Left hindlimb (tissue), 1 donor: ENCODE data around the gene ZNF205.
"Not testable (repeated sequence)": the region's sequence is repeated elsewhere in the genome, so short reads cannot be mapped to it uniquely, and the experiment has no call there.

ENCODE experiments used
- DNase-seq: peaks from one replicate; pipeline ENCODE4 v3.0.0-alpha.2; 2018

ZNF205 gene

DNA sequence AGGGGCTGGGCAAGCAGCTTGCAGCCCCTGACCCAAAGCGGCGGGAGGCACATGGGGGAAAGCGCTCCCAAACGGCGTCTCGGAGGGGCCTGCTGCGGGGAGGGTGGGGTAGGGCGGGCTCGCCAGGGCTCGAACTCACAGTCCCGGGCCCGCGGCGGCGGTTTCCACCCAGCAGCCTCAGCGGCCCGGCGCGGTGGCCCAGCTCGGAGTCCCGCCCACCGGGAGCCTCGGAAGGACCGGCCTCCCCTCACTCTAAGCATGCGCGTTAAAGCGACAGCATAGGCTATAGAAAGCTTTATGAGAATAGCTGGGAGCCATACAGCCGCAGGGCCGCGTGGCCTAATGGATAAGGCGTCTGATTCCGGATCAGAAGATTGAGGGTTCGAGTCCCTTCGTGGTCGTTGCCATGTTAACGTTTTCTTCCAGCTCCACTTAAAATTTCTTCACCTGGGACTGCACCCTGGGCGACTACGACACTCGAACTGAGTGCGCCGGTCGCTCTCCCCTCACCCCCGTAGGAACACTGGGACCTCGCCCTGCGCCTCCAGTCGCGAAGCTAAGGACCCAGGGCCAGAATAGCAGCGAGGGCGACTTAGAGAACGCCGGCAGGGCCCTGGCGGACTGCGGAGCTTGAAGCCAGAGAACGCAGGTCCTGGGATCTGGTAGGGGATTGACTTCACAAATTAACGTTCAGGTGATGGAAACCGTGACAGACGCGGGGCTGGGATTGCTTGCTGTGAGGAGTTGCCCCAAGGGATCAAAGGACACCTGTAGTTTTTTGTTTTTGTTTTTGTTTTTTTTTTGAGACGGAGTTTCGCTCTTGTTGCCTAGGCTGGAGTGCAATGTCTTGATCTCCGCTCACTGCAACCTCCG is 38.2 kb downstream of the ZNF205 start:
- DNase-seq, result peak; percentile 97

DNA sequence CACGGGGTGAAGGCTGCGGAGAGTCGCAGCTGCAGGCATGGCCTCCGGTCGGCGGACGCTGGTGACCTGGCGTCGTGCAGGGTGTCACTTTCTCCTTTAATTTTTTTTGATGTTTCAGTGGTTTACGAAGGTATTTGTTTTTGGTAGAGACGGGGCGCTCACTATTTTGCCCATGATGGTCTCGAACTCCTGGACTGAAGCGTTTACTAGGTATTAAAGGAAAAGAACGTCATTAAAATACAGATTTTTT is 39.6 kb downstream of the ZNF205 start:
- no peak for DNase-seq

DNA sequence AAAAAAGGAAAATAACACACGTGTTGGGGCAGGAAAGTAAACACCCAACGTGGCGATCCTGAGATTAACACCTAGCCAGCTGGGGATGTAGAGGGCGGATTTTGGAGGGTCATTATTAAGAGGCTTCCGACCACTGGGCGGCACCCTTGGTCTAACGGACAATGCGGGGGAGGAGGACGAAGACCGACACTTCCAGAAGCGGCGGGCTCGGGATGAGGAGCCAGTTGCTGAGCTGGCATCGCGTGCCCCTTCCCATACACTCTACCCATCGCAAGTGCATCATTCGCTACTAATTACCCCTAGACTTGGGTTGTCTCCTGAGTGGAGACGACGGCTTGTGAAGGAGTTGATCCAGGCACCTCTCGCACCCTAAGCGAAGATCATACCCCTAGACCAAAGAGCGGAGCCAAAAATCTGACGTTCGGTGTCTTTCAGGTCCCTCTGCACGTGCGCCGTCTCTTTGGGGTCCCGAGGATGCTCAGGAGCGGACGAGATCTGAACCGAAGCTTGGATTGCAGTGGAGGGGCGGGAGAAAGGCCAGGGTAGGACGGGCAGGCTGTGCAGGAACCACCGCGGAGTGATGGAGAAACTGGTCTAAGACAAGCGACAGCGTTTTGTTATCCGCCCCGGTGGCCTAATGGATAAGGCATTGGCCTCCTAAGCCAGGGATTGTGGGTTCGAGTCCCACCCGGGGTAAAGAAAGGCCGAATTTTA is 40.0 kb downstream of the ZNF205 start:
- peak; percentile 93 for DNase-seq

DNA sequence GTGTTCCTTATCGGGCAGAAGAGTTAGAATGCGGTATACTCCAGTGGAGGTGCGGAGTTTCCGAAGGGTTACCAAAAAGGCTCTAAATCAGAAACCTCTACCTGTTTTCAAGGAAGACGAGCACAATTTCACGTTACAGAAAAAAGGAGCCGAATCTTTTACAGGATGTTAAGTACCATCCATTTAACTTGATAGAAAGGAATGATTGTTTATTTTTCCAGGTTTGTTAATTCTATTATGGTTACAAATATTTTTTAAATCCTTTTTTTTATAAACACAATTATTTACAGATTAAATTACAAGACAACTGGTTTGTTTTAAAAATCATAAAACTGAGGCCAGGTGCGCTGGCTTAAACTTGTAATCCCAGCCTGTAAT is 40.6 kb downstream of the ZNF205 start:
- no peak for DNase-seq

DNA sequence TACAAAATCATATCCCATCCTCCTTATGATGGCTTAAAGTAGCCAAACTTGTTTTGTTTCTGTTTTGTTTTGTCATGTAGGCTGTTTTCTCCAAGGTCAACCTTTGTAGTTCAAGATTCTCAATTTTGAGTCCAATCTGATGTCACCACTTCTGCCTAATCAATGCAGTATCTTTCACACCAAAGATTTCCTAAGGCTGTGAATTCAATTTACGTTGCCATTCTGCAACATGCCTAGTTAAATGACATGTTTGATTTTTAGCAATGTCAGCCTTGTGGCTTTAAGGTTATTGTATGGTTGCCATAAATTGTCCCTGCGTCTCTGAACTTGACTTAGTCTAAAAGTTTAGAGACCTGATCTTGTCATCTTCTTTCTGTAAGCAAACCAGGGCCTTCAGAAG is 42.8 kb downstream of the ZNF205 start:
- no peak for DNase-seq

DNA sequence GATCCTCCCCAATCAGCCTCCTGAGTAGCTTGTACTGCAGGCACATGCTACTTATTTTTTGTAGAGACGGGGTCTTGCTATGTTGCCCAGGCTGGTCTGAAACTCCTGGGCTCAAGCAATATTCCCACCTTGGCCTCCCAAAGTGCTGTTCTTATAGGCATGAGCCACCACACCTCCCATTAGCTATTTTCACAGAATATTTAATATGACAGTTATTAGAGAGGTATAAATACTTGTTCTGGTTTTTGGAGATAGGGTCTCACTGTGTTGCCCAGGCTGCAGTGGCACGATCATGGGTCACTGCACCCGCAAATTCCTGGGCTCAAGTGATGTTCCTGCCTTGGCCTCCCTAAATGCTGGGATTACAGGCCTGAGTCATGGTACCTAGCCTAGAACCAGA is 43.6 kb downstream of the ZNF205 start:
- no peak for DNase-seq

DNA sequence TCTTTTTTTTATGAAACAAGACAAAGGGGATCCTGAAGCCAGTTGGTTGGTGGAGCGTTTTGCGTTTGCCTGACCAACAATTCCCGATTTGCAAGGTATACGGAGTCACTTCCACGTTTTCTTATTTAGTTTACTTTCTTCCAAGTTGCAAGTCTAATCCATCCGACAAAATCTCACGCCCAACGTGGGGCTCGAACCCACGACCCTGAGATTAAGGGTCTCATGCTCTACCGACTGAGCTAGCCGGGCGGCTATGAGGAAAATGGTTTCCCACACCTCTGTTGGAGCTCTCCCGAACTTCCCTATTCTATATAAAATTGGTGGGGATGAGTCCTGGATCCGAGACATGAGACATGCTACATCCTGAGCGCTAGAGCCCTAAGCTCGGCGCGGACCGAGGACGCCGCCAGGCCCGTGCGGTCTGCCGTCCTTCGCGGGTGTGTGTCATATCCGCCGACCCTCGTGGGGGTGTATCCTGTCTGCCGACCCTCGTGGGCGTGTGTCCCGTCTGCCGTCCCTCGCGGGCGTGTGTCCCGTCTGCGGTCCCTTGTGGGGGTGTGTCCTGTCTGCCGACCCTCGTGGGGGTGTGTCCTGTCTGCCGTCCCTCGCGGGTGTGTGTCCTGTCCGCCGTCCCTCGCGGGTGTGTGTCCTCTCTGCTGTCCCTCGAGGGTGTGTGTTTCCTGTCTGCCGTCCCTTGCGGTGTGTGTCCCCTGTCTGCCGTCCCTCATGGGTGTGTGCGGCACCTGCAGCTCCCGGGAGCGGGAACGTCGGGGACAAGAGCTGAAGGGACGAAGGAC is 45.0 kb downstream of the ZNF205 start:
- DNase-seq, result peak; percentile 89

DNA sequence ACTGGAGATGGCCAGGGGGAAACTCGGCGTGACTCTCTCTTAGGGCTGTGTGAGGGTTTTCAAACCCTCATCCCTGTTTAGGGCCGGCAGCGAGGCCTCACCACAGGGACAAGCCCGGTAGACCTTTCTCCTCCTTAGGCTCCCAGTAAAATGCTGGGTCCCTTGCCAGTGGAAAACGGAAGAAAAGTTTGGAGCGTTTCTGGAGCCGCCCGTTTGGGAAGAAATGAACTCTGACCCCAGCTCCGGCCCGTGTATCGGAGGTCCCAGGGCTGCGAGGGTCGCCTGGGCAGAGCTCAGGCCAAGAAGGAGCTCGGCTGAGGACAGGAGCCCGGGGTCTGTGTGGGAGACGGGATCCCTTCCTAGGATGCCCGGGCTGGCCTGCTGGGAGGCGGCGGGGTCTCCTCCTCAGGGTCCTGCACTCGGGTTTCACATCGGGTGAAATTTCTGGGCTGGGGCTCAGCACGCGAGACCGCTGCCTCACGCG is 45.7 kb downstream of the ZNF205 start:
- DNase-seq, result no peak

DNA sequence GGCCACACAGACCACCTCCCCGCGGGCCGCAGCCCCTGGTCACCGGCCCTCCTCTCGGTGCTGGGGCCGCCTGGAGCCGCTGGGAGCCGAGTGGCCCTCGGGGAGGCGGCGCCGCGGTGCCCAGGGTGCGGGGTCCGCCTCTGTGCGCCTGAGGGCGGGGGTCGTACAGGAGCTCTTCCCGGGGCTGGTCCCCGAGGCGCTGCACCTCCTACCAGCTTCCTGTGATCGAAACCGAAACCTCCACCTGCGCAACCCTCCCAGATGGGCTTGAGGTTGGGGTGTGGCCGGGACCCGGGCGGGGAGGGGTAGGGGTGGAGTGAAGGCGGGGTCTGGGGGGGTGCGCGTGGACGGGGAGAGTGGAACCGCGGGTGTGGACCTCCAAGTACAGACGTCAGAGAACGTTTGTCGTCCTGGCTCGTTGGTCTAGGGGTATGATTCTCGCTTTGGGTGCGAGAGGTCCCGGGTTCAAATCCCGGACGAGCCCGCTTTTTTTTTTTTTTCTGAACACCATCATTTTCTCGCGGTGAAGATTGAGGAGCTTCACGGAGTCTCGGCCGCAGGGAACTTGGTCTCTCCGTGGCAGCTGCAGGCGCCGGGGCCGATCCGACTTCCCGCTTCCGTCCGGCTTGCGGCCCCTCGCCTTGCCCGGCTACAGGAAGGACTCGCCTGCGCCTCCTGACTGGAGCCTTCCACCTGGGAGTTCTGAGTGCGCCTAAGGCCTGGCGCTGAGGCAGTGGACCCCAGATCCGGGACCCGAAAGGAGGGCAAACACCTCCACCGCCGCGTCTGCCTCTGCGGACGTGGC is 46.3 kb downstream of the ZNF205 start:
- peak; percentile 84 for DNase-seq

DNA sequence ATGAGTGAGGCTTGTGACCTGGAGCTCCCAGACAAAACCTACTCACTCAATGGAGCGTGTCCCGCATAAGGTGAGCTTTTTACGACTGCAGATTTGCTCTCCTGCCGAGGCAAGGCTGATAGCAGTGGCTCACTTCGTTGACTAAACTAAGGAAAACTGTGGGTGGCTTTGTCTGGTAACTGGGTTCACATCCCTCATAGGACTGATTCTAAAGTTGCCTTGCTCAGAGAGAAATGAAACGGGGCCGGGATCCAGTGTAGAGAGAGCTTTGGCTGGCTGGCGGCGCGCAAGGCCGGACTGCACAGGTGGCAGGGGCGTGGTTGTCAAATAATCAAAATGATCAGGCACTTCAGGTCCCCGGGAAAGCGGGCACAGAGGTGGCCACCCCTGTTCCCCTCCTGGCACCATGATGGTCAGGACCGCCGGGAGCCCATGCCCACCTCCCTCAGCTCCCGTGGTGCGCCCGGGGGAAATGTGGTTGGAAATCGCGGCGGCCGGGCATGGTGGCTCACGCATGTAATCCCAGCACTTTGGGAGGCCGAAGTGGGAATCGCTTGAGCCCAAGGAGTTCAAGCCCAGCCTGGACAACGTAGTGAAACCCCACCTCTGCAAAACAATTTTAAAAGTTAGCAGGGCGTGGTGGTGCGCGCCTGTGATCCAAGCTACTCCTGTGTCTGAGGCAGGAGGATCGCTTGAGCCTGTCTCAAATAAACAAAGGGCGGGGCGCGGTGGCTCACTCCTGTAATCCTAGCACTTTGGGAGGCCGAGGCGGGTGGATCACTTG is 49.0 kb downstream of the ZNF205 start:
- no peak for DNase-seq

DNA sequence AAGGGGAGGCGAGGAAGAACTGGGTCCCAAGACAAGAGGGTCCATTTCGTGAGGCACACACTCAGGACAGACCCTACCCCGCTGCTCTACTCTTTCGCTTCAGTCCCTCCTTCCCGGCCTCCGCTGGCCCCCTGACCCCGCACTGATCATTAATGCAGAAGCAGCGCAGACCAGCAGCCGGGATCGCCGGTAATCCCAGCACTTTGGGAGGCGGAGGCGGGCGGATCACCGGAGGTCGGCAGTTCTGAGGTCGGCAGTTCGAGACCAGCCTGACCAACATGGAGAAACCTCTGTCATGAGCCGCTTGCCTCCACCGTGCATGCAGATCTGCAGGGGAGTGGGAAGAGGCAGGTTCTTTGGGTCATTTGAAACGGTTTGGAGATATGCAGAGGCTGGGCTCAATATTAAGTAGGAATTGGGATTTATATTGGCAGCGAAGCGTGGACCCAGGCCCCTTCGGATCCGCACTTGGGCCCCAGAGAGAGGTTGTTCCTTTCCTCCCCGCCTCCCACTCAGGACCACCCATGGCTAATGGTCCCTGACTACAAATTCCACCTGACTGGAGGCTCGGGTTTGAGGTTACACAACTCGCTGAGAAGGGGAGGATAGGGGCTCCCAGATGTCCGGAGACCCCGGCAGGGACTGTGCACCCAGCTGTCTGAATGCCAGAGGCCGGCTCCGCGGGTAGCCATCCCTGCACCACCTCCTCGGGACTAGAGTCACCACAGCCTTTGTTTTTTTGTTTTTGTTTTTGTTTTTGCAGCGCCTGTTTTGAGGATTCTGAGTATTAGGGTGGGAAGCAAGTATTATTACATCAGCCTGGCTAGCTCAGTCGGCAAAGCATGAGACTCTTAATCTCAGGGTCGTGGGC is 52.0 kb downstream of the ZNF205 start:
- DNase-seq, result no peak

DNA sequence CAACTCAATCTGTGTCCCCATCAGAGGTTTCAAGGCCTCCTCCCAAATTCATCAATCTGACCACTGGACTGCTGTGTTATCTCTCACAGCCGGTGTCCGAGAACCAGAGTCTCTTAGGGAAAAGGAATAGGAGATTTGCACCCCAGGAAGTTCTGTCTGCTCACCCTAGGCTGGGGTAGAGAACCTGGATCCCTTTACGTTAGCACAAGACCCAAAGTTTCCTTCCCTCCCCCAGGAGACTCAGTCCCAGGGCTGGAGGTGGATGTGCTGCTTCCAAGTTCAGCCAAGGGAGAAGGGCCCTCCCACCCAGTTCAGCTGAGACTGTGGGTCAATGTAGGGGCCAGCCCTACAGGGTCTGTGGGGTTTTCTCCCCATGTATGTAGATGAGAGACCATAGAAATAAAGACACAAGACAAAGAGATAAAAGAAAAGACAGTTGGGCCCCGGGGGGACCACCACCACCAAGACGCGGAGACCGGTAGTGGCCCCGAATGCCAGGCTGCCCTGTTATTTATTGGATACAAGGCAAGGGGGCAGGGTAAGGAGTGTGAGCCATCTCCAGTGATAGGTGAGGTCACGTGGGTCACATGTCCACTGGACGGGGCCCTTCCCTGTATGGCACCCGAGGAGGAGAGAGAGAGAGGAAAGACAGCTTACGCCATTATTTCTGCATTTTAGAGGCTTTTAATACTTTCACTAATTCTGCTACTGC is 52.9 kb downstream of the ZNF205 start:
- no peak for DNase-seq

DNA sequence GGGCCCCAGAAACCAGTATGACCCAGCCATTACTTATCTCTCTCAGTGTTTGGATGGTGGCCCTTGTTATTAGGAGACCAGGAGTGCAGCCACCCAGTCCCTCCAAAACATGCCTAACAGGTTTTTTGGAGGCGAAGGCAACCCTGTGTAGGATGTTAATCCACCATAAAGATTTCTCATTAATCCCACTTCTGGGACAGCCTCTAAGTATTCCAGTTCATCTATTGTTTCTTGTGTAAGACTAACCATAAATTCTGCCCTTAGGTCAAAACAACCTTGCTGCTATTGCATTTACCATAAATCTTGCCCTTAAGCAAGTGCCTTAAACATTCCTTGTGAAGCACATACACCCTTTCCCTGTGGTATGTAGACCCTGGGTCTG is 54.1 kb downstream of the ZNF205 start:
- DNase-seq, result no peak

DNA sequence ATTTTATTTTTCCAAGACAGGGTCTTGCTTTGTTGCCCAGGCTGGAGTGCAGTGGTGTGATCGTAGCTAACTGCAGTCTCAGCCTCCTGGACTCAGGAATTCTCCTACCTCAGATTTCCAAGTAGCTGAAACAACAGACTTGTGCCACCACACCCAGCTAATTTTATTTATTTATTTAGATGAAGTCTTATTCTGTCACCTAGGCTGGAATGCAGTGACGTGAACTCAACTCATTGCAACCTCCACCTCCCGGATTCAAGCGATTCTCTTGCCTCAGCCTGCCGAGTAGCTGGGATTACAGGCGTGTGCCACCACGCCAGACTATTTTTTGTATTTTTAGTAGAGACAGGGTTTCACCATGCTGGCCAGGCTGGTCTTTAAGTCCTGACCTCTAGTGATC is 56.3 kb downstream of the ZNF205 start:
- DNase-seq, result not testable (repeated sequence)
